Naive thymus-derived CD4-positive, alpha-beta T cell (primary cell): Measurements from ENCODE around the gene NPLOC4. TPM values are rescaled to one million over a fixed set of nuclear protein-coding genes. Genes with fewer than 3 reads are reported as not detected.

Experiments
- ATAC-seq: fragments of 150-1000 bp; cut with Tn5 transposase; 2 replicates; pipeline ENCODE4 v1.10.0; 2021; ENCODE audit warnings: mild to moderate bottlenecking, moderate library complexity
- CTCF ChIA-PET: fragments of 350-600 bp; sonication (Branson Sonifier 250); formaldehyde crosslinking; loops from one replicate; lab custom pipeline; 2021; ENCODE audit warnings: antibody characterized with exemption; lab: Charles Lee
- POLR2A ChIA-PET: fragments of 350-600 bp; sonication (Branson Sonifier 250); formaldehyde crosslinking; loops from one replicate; lab custom pipeline; 2021; ENCODE audit warnings: antibody characterized with exemption, inconsistent platforms; lab: Charles Lee
- DNase-seq, 9 donors: peaks; one replicate each; pipeline versions ENCODE4 v3.0.0 to v3.0.0-alpha.2; 2020 to 2022; ENCODE audit warnings: mixed read lengths in 1 of 9
- H3K27ac ChIP-seq: one replicate; pipeline ENCODE4 v1.7.0; 2013; ENCODE audit warnings: mild to moderate bottlenecking, low read depth, low read length, moderate library complexity
- H3K27me3 ChIP-seq, 2 donors: one replicate each; pipeline ENCODE4 v1.7.0; 2013; ENCODE audit warnings: low read length in 2 of 2, mild to moderate bottlenecking in 2 of 2, moderate library complexity in 2 of 2; ENCODE audit not compliant: control insufficient read depth in 2 of 2, insufficient read depth in 2 of 2
- H3K36me3 ChIP-seq, 3 experiments: 1 replicate in 2 of 3; 2 replicates in 1 of 3; pipeline ENCODE4 v1.7.0; 2013; ENCODE audit warnings: low read length in 3 of 3, mild to moderate bottlenecking in 3 of 3, moderate library complexity in 1 of 3; ENCODE audit not compliant: insufficient read depth in 3 of 3, control insufficient read depth in 2 of 3
- H3K4me1 ChIP-seq, 2 donors: one replicate each; pipeline ENCODE4 v1.7.0; 2013; ENCODE audit warnings: low read length in 2 of 2, mild to moderate bottlenecking in 2 of 2, moderate library complexity in 1 of 2; ENCODE audit not compliant: control insufficient read depth in 2 of 2, insufficient read depth in 2 of 2
- H3K4me3 ChIP-seq: 2 replicates; pipeline ENCODE4 v1.7.0; 2013; ENCODE audit warnings: mild to moderate bottlenecking, low read length
- H3K9me3 ChIP-seq, 3 experiments: 1 replicate in 2 of 3; 2 replicates in 1 of 3; pipeline ENCODE4 v1.7.0; 2013; ENCODE audit warnings: low read length in 3 of 3; ENCODE audit not compliant: control insufficient read depth in 2 of 3
- H3K27ac Mint-ChIP-seq, 9 donors: one replicate each; pipeline ENCODE4 v1.8.0; 2020 to 2022; ENCODE audit warnings: mixed read lengths in 9 of 9, mild to moderate bottlenecking in 8 of 9, moderate library complexity in 5 of 9, inconsistent platforms in 2 of 9
- H3K27me3 Mint-ChIP-seq, 5 donors: one replicate each; pipeline ENCODE4 v1.8.0; 2021 to 2022; ENCODE audit warnings: mixed read lengths in 5 of 5, mild to moderate bottlenecking in 1 of 5
- H3K36me3 Mint-ChIP-seq, 5 donors: one replicate each; pipeline ENCODE4 v1.8.0; 2020 to 2022; ENCODE audit warnings: mixed read lengths in 5 of 5, mild to moderate bottlenecking in 3 of 5, inconsistent platforms in 1 of 5
- H3K4me1 Mint-ChIP-seq, 7 donors: one replicate each; pipeline ENCODE4 v1.8.0; 2020 to 2022; ENCODE audit warnings: mixed read lengths in 7 of 7, mild to moderate bottlenecking in 3 of 7, inconsistent platforms in 1 of 7
- H3K4me3 Mint-ChIP-seq, 10 donors: one replicate each; pipeline ENCODE4 v1.8.0; 2020 to 2022; ENCODE audit warnings: mild to moderate bottlenecking in 10 of 10, mixed read lengths in 10 of 10, moderate library complexity in 6 of 10, inconsistent platforms in 2 of 10
- H3K9me3 Mint-ChIP-seq, 11 donors: one replicate each; pipeline ENCODE4 v1.8.0; 2020 to 2022; ENCODE audit warnings: mixed read lengths in 11 of 11, mild to moderate bottlenecking in 4 of 11, inconsistent platforms in 1 of 11, moderate library complexity in 1 of 11
- intact Hi-C, 2 donors: fragments of 100-400 bp; cut with micrococcal nuclease; formaldehyde crosslinking; loops; one replicate each; pipeline ENCODE4 v1.15.1; 2023
- polyA plus RNA-seq, 2 donors: library from polyadenylated mRNA; unstranded; fragments of 300-500 nt; fragmentation: Illumina TruSeq; gene quantifications; one replicate each; pipeline ENCODE4 v1.2.3, GENCODE V29; 2021
- total RNA-seq, 6 experiments: library from RNA in 5 of 6; stranded (reverse) in 5 of 6; gene quantifications; 1 replicate in 5 of 6; 2 replicates in 1 of 6; pipeline ENCODE4 v1.2.3 and lab custom pipeline; 2021 to 2026

NPLOC4 gene
- total and polyA plus RNA-seq, 7 experiments from 2014 or later = 47.8 to 125 (median 84.2) TPM

- no peak overlapping the region for H3K27ac ChIP-seq
- H3K27me3 ChIP-seq = no peaks in the 10 kb centered on the region
- ChIA-PET CTCF (interaction anchor here (0.5 kb wide), 1 partner anchor 288 kb away, joined by 6 read pairs; no protein-coding TSS in a partner anchor), POLR2A (interaction anchor here (2.3 kb wide), 1 partner anchor 13 kb away, joined by 10 read pairs; the partner anchor contains the start of gene FAAP100)
- Mint-ChIP-seq H3K4me1 (peaks cover 0 to 6% (median 0%) of the 10 kb centered on the region in 7 donors), H3K4me3 (no peak overlapping the region), H3K27ac (peak overlapping the region in 1 of 9 donors; percentile 36), H3K36me3 (peaks cover 0 to 34% (median 19%) of the 10 kb centered on the region in 5 donors), H3K9me3 (no peaks in the 10 kb centered on the region), H3K27me3 (no peaks in the 10 kb centered on the region)
- peaks cover 1 to 91% (median 20%) of the 10 kb centered on the region in 3 experiments for H3K36me3 ChIP-seq
- H3K9me3 ChIP-seq = no peaks in the 10 kb centered on the region
- DNase-seq (no peak), ATAC-seq (no peak)
- intact Hi-C loops = no loop called here
- H3K4me1 ChIP-seq = no peaks in the 10 kb centered on the region
- no peak overlapping the region for H3K4me3 ChIP-seq
These were observed 71.7 kb downstream of the NPLOC4 start for GRCh38 chr17:81565231-81565630.

DNA sequence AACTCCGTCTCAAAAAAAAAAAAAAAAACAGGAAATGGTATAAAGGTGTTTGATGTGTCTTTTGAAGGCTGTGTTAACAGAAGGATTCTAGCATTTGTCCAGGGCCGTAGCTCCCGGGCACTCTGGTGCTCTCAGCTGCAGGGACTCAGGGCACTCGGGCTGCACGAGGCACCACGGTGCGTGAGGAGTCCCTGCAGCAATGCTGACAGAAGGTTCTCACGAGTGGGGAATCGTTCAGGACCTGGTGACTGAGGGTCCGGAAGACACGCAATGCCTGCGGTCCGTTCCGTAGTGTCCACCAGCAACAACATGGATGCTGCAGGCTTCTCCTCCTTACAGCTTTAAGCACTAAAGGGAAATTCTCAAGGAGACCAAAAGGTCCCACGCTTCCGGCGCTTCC lies 72.1 kb downstream of the NPLOC4 start:
- no peaks in the 10 kb centered on the region for H3K4me1 ChIP-seq
- H3K27me3 Mint-ChIP-seq = no peaks in the 10 kb centered on the region
- DNase-seq (no peak), ATAC-seq (no peak)
- H3K36me3 Mint-ChIP-seq = peaks cover 0 to 33% (median 19%) of the 10 kb centered on the region in 5 donors
- H3K4me3 ChIP-seq = no peak overlapping the region
- H3K9me3 Mint-ChIP-seq = no peaks in the 10 kb centered on the region
- no peaks in the 10 kb centered on the region for H3K27me3 ChIP-seq
- POLR2A ChIA-PET = interaction anchor here (2.3 kb wide), 1 partner anchor 12 kb away, joined by 10 read pairs; the partner anchor contains the start of gene FAAP100
- CTCF ChIA-PET = interaction anchor here (0.5 to 0.7 kb wide), 2 partner anchors 67 to 289 kb away, joined by 6 read pairs; no protein-coding TSS in a partner anchor
- H3K4me3 Mint-ChIP-seq = no peak overlapping the region
- peaks cover 0 to 6% (median 0%) of the 10 kb centered on the region in 7 donors for H3K4me1 Mint-ChIP-seq
- H3K36me3 ChIP-seq = peaks cover 0 to 91% (median 20%) of the 10 kb centered on the region in 3 experiments
- intact Hi-C loops = no loop called here
- no peaks in the 10 kb centered on the region for H3K9me3 ChIP-seq
- H3K27ac ChIP-seq = no peak overlapping the region
- H3K27ac Mint-ChIP-seq = no peak overlapping the region

GRCh38 chr17:81563861-81564586 lies 72.9 kb downstream of the NPLOC4 start:
- H3K36me3 Mint-ChIP-seq = peaks cover 0 to 33% (median 19%) of the 10 kb centered on the region in 5 donors
- H3K27me3 ChIP-seq = no peaks in the 10 kb centered on the region
- H3K4me3 ChIP-seq = no peak overlapping the region
- intact Hi-C loops = no loop called here
- H3K9me3 Mint-ChIP-seq = no peaks in the 10 kb centered on the region
- no peak overlapping the region for H3K27ac ChIP-seq
- no peak overlapping the region for H3K27ac Mint-ChIP-seq
- CTCF ChIA-PET = interaction anchor here (0.7 to 1.1 kb wide), 2 partner anchors 8 to 66 kb away, joined by 4 to 6 read pairs; no protein-coding TSS in a partner anchor
- H3K4me1 ChIP-seq = no peaks in the 10 kb centered on the region
- H3K4me3 Mint-ChIP-seq = no peak overlapping the region
- H3K27me3 Mint-ChIP-seq = no peaks in the 10 kb centered on the region
- POLR2A ChIA-PET = interaction anchor here (0.7 to 2.3 kb wide), 2 partner anchors 11 to 86 kb away, joined by 3 to 10 read pairs; partner anchors contain the start of gene FAAP100
- peaks cover 0 to 89% (median 17%) of the 10 kb centered on the region in 3 experiments for H3K36me3 ChIP-seq
- H3K9me3 ChIP-seq = no peaks in the 10 kb centered on the region
- peak; percentile 40 for ATAC-seq
- no peak for DNase-seq
- peaks cover 0 to 6% (median 0%) of the 10 kb centered on the region in 7 donors for H3K4me1 Mint-ChIP-seq

DNA sequence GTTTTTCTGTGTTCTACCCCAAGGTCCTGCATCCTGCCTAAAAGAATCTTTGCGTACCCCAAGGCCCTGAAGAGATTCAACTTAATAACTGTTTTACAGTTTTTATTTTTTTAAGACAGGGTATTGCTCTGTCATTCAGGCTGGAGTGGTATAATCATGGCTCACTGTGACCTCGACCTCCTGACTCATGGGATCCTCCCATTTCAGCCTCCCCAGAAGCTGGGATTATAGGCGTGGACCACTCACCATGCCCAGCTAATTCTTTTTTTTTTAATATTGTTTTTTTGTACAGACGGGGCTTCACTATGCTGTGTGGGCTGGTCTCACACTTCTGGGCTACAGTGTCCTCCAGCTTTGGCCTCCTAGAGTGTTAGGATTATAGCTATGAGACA lies 75.4 kb downstream of the NPLOC4 start:
- Histone ChIP-seq H3K27ac (no peak overlapping the region), H3K4me3 (no peak overlapping the region), H3K9me3 (no peaks in the 10 kb centered on the region), H3K27me3 (no peaks in the 10 kb centered on the region), H3K4me1 (no peaks in the 10 kb centered on the region), H3K36me3 (peaks cover 0 to 83% (median 3%) of the 10 kb centered on the region in 3 experiments)
- POLR2A ChIA-PET = no interaction called here
- Mint-ChIP-seq H3K4me1 (peaks cover 0 to 6% (median 0%) of the 10 kb centered on the region in 7 donors), H3K27me3 (no peaks in the 10 kb centered on the region), H3K36me3 (peaks cover 0 to 44% (median 14%) of the 10 kb centered on the region in 5 donors), H3K4me3 (no peak overlapping the region), H3K9me3 (no peaks in the 10 kb centered on the region), H3K27ac (no peak overlapping the region)
- ATAC-seq = peak; percentile 42
- CTCF ChIA-PET = no interaction called here
- no peak for DNase-seq
- intact Hi-C loops = no loop called here

DNA sequence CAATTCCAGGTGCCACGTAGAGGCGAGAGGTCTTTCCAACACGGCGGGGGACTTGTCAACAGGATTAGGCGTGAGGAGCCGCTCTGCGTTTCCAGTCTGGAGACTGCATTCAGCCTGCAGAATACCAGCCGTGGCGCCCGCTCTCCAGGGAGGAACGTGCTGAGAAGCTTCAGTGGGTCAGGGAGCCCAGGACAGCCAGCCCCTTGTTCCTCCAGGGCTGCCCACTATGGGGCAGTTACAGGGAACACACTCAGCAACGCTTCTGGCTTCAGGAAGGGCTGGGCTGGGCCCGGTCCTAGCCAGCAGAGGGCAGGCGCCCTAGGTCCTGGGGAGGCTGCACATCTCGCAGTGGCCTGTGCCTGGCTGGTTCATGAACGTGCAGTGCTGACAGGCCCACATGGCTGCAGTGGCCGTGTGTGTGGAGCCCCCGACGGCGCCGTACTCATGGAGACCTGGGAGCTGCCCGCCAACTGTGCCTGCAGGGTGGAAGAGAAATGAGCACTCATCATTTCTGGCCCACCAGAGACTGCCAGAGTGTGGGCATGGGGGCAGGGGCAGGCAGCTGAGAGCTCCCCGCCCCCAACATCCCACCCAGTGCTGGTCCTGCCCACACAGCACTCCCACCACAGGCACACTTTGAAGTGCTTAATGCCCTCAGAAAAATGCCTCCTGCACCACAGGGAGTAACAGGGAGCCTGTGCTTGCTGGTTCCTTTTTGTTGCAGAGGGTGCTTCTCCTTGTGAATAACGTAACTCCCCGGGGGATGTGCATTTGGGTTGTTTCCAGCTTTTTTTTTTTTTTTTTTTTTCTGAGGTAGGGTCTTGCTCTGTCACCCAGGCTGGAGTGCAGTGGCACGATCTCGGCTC lies 77.7 kb downstream of the NPLOC4 start:
- CTCF ChIA-PET = interaction anchor here (0.7 kb wide), 1 partner anchor 40 kb away, joined by 4 read pairs; no protein-coding TSS in a partner anchor
- H3K4me1 Mint-ChIP-seq = peaks cover 0 to 7% (median 3%) of the 10 kb centered on the region in 7 donors

DNA sequence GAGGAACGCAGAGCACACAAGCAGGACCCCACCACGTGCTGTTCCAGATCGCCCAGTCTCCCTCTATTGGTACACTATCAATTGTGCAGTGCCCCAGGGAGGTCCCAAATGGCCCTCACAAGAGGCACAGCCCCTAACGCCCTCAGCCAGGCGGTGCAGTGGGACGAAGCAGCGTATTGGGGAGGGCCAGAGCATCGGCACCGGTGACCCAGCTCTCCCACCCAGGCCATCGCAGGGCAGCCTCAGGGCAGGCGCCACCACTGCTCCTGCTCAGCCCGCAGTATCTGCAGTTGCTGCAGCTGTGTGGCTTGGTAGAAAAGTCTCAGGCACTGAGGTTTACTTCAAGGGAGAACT lies 78.8 kb downstream of the NPLOC4 start:
- Histone ChIP-seq H3K36me3 (peaks cover 0 to 52% (median 3%) of the 10 kb centered on the region in 3 experiments), H3K27me3 (no peaks in the 10 kb centered on the region), H3K4me3 (no peak overlapping the region), H3K27ac (no peak overlapping the region), H3K9me3 (no peaks in the 10 kb centered on the region), H3K4me1 (peaks cover 11 to 12% of the 10 kb centered on the region in 2 donors)
- Mint-ChIP-seq H3K27ac (no peak overlapping the region), H3K27me3 (no peaks in the 10 kb centered on the region), H3K36me3 (peaks cover 0 to 19% (median 5%) of the 10 kb centered on the region in 5 donors), H3K9me3 (no peaks in the 10 kb centered on the region), H3K4me3 (no peak overlapping the region), H3K4me1 (peaks cover 7 to 18% (median 14%) of the 10 kb centered on the region in 7 donors)
- DNase-seq = no peak
- ATAC-seq = no peak
- ChIA-PET POLR2A (no interaction called here), CTCF (no interaction called here)
- intact Hi-C loops = loop anchor here in 1 of 2 donors (10.0 kb wide), 1 partner anchor 1103 kb away; no protein-coding TSS in a partner anchor

More for the DNA sequence above, 77.7 kb downstream of the NPLOC4 start:
- Mint-ChIP-seq H3K9me3 (no peaks in the 10 kb centered on the region), H3K27ac (no peak overlapping the region), H3K36me3 (peaks cover 0 to 25% (median 5%) of the 10 kb centered on the region in 5 donors), H3K4me3 (no peak overlapping the region), H3K27me3 (no peaks in the 10 kb centered on the region)
- no peaks in the 10 kb centered on the region for H3K9me3 ChIP-seq
- ATAC-seq = peak; percentile 66
- H3K36me3 ChIP-seq = peaks cover 0 to 63% (median 3%) of the 10 kb centered on the region in 3 experiments
- POLR2A ChIA-PET = interaction anchor here (0.6 to 1.2 kb wide), 2 partner anchors 13 to 47 kb away, joined by 3 to 4 read pairs; no protein-coding TSS in a partner anchor
- peaks cover 1 to 3% of the 10 kb centered on the region in 2 donors for H3K4me1 ChIP-seq
- H3K27me3 ChIP-seq = no peaks in the 10 kb centered on the region
- no peak for DNase-seq
- H3K27ac ChIP-seq = no peak overlapping the region
- H3K4me3 ChIP-seq = no peak overlapping the region
- intact Hi-C loops = loop anchor here in 1 of 2 donors (10.0 kb wide), 1 partner anchor 1104 kb away; no protein-coding TSS in a partner anchor
